GM18505 (cell line): ENCODE results near the gene BLACAT1.
"Not testable (repeated sequence)": the region's sequence is repeated elsewhere in the genome, so short reads cannot be mapped to it uniquely, and the experiment has no call there.

ENCODE experiments used
- ATAC-seq: cut with Tn5 transposase; IDR thresholded peaks from one replicate; pipeline ENCODE4 v1.9.1; 2021; ENCODE audit not compliant: unreplicated experiment
- POLR2A ChIP-seq: IDR thresholded peaks from 4 replicates; pipeline ENCODE4 v1.6.1; 2011; ENCODE audit warnings: borderline replicate concordance; ENCODE audit not compliant: insufficient read depth, insufficient read length; ENCODE audit errors: extremely low read depth

The BLACAT1 gene

DNA sequence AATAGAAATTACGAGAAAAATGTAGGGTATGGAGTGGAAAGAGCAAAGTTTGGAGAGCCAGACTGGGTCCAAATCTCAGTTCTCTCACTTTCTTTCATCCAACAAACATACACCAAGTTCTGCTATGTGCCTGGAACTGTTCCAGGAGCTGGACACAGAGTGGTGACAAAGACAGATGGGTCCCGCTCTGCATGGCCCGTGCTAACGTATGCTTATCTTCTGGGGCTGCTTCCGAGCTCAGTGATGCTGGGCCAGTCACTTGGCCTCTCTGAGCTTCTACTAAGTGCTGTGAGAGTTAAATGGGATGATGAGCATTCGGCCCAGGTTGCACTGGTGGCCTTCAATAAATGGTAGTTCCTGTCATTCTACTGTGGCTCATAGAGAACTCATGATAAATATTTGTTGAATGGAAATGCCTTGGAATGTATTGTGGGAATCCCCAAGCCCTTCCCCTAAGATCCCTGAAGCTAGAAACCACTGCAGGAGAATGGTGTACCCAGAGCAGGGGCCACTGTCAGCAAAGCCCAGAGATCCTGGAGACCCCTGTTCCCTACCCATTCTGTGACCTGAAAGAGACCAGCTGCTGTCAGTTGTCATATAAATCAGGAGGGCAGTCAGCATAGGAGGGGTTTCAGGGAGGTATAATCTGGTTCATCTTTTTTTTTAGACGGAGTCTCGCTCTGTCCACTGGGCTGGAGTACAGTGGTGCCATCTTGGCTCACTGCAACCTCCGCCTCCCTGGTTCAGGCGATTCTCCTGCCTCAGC lies 37.8 kb downstream of the BLACAT1 start:
- TF ChIP-seq POLR2A, result no peak
- no peak for ATAC-seq

- ATAC-seq, result no peak
- no peak for TF ChIP-seq POLR2A
Measured at GRCh38 chr1:205416322-205416721, 39.5 kb downstream of the BLACAT1 start.

- TF ChIP-seq POLR2A, result no peak
Measured at GRCh38 chr1:205410581-205411298, 45.1 kb downstream of the BLACAT1 start.

GRCh38 chr1:205407970-205408369 lies 47.9 kb downstream of the BLACAT1 start:
- no peak for ATAC-seq
- no peak for TF ChIP-seq POLR2A

More at GRCh38 chr1:205410581-205411298, 45.1 kb downstream of the BLACAT1 start:
- ATAC-seq, result no peak

GRCh38 chr1:205406252-205406651 lies 49.6 kb downstream of the BLACAT1 start:
- not testable (repeated sequence) for ATAC-seq
